HCT116 (cell line): ENCODE measurements around the gene RAD21L1. TPM values are rescaled to one million over a fixed set of nuclear protein-coding genes. Genes with fewer than 3 reads are reported as not detected.

Experiments used
- ATAC-seq: fragments of 200-7000 bp; cut with Tn5 transposase; 2 replicates; pipeline ENCODE4 v1.9.1; 2020; ENCODE audit warnings: mild to moderate bottlenecking, moderate library complexity
- BruUV-seq: library from RNA; stranded (reverse); fragments of 400-500 nt; replicated peaks from 2 replicates; lab custom pipeline; 2021; lab: Mats Ljungman, UMichigan
- CTCF ChIA-PET: fragments of 300-600 bp; sonication (Branson Sonifier 250); formaldehyde crosslinking; loops from one replicate; lab custom pipeline; 2021; ENCODE audit warnings: antibody characterized with exemption; lab: Charles Lee
- POLR2A ChIA-PET: fragments of 300-600, 350-600 bp; sonication (Branson Sonifier 250); formaldehyde crosslinking; loops from one replicate; lab custom pipeline; 2021; ENCODE audit warnings: antibody characterized with exemption; lab: Charles Lee
- RAD21 ChIA-PET, 2 experiments: fragments of 300-600 bp; sonication (Branson Sonifier 250); formaldehyde crosslinking; loops; one replicate each; lab custom pipeline; 2023; ENCODE audit warnings: low total read pairs in 2 of 2; ENCODE audit not compliant: uncharacterized antibody in 2 of 2, unreplicated experiment in 2 of 2, low non-redundant PET in 1 of 2; lab: Charles Lee
- DNase-seq: peaks from one replicate; pipeline ENCODE4 v3.0.0-alpha.2; 2010; ENCODE audit warnings: low read depth, low spot score
- H2AFZ ChIP-seq: fragments of 200-600 bp; shearing (Covaris generic), sonication (generic); 2 replicates; pipeline ENCODE4 v1.6.1; 2017; ENCODE audit warnings: low read depth, mixed run types, mixed read lengths, antibody characterized with exemption, low read length; ENCODE audit not compliant: poor library complexity, severe bottlenecking
- H3K27ac ChIP-seq: 2 replicates; pipeline ENCODE4 v1.5.1; 2012; ENCODE audit warnings: low read depth, low read length
- H3K27me3 ChIP-seq: fragments of 200-600 bp; sonication (generic); 2 replicates; pipeline ENCODE4 v1.6.1; 2016; ENCODE audit warnings: mixed run types, low read length, mixed read lengths; ENCODE audit not compliant: insufficient read depth
- H3K36me3 ChIP-seq, 2 experiments: fragments of 200-500 bp in 1 of 2; fragments of 200-600 bp in 1 of 2; sonication (Bioruptor generic) in 1 of 2; sonication (generic) in 1 of 2; 2 replicates each; pipeline versions ENCODE4 v1.5.1 to v1.6.1; 2014 to 2016; ENCODE audit warnings: low read length in 2 of 2, inconsistent platforms in 1 of 2, mixed read lengths in 1 of 2, mixed run types in 1 of 2; ENCODE audit not compliant: insufficient read depth in 2 of 2, control insufficient read depth in 1 of 2
- H3K4me1 ChIP-seq, 2 experiments: fragments of 200-600 bp in 1 of 2; sonication (generic) in 1 of 2; 2 replicates each; pipeline versions ENCODE4 v1.5.1 to v1.6.1; 2012 to 2017; ENCODE audit warnings: low read length in 2 of 2, inconsistent platforms in 1 of 2, mild to moderate bottlenecking in 1 of 2, mixed read lengths in 1 of 2, mixed run types in 1 of 2, moderate library complexity in 1 of 2; ENCODE audit not compliant: insufficient read depth in 2 of 2, control insufficient read depth in 1 of 2
- H3K4me2 ChIP-seq: fragments of 200-600 bp; sonication (generic); 2 replicates; pipeline ENCODE4 v1.6.1; 2017; ENCODE audit warnings: mixed run types, low read length, mixed read lengths
- H3K4me3 ChIP-seq, 2 experiments: fragments of 200-600 bp in 1 of 2; sonication (generic) in 1 of 2; replicated peaks in 1 of 2; 2 replicates each; pipeline ENCODE4 v1.5.1; 2011 to 2016; ENCODE audit warnings: low read length in 2 of 2, control low read depth in 1 of 2, low read depth in 1 of 2, mild to moderate bottlenecking in 1 of 2, mixed read lengths in 1 of 2, mixed run types in 1 of 2
- H3K79me2 ChIP-seq: fragments of 200-600 bp; sonication (generic); 2 replicates; pipeline ENCODE4 v1.6.1; 2017; ENCODE audit warnings: mild to moderate bottlenecking, mixed run types, low read length, moderate library complexity, mixed read lengths; ENCODE audit not compliant: insufficient read depth
- H3K9ac ChIP-seq: fragments of 200-600 bp; sonication (generic); 2 replicates; pipeline ENCODE4 v1.6.1; 2016; ENCODE audit warnings: low read length, mixed read lengths
- H3K9me2 ChIP-seq: fragments of 200-600 bp; sonication (generic), shearing (Covaris generic); 2 replicates; pipeline ENCODE4 v1.6.1; 2017; ENCODE audit warnings: mixed run types, mild to moderate bottlenecking, moderate library complexity; ENCODE audit not compliant: insufficient read depth
- H3K9me3 ChIP-seq, 2 experiments: fragments of 200-500 bp in 1 of 2; fragments of 200-600 bp in 1 of 2; sonication (Bioruptor generic) in 1 of 2; sonication (generic) in 1 of 2; 2 replicates each; pipeline ENCODE4 v1.6.1; 2014 to 2017; ENCODE audit warnings: low read length in 2 of 2, mixed read lengths in 2 of 2, inconsistent platforms in 1 of 2, low read depth in 1 of 2, mild to moderate bottlenecking in 1 of 2, mixed run types in 1 of 2, moderate library complexity in 1 of 2; ENCODE audit not compliant: control insufficient read depth in 1 of 2, insufficient read depth in 1 of 2
- H4K20me1 ChIP-seq: fragments of 200-600 bp; sonication (generic), shearing (Covaris generic); 2 replicates; pipeline ENCODE4 v1.6.1; 2017; ENCODE audit warnings: mixed run types, mild to moderate bottlenecking, moderate library complexity; ENCODE audit not compliant: insufficient read depth
- EGR1 ChIP-seq: IDR thresholded peaks from 2 replicates; pipeline ENCODE4 v1.6.1; 2012; ENCODE audit warnings: low read depth
- SIN3A ChIP-seq: IDR thresholded peaks from 2 replicates; pipeline ENCODE4 v1.6.1; 2012; ENCODE audit warnings: low read depth
- ZFX ChIP-seq: fragments of 450-650 bp; IDR thresholded peaks from 2 replicates; pipeline ENCODE4 v1.6.1; 2017
- ZNF274 ChIP-seq: fragments of 200-500 bp; sonication (Bioruptor generic); IDR thresholded peaks from 2 replicates; pipeline ENCODE4 v1.6.1; 2014; ENCODE audit warnings: mild to moderate bottlenecking, low read depth, low read length, inconsistent platforms
- intact Hi-C: fragments of 100-400 bp; cut with micrococcal nuclease; formaldehyde crosslinking; loops from 2 replicates; pipeline ENCODE4 v1.10.0; 2022
- total RNA-seq: library from RNA; stranded (reverse); gene quantifications from one replicate; pipeline ENCODE4 v1.2.1, GENCODE V29; 2021; ENCODE audit not compliant: unreplicated experiment
- TF ChIP-seq, protein P1 (sequence below): IDR thresholded peaks from 2 replicates; pipeline ENCODE4 v1.6.1; 2012; ENCODE audit warnings: low read depth
- TF ChIP-seq, protein P2 (sequence below): IDR thresholded peaks from 2 replicates; pipeline ENCODE4 v1.6.1; 2012

Gene RAD21L1
- total RNA-seq, 1 experiment from 2014 or later: 0.17 TPM

DNA sequence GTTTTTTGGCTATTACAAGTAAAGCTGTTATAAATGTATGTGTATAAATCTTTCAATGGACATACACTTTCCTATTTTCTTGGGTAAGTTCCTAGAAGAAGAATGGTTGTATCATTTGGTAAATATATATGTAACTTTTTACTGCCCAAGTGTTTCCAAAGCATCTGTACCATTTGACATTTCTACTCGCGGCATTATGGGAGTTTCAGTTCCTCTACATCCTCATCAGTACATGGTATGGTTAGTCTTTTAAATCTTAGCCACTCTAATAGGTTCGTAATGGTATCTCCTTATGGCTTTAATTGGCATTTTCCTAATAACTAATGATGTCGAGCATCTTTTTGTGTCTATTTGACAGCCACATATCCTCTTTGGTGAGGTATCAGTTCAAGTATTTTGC lies 53.1 kb downstream of the RAD21L1 start:
- DNase-seq: no peak
- Histone ChIP-seq H4K20me1 (no peaks in the 10 kb centered on the region), H3K27ac (no peak overlapping the region), H2AFZ (no peak overlapping the region), H3K79me2 (no peaks in the 10 kb centered on the region), H3K4me2 (no peak overlapping the region), H3K27me3 (no peaks in the 10 kb centered on the region), H3K9me3 (no peaks in the 10 kb centered on the region), H3K9ac (no peak overlapping the region), H3K36me3 (no peaks in the 10 kb centered on the region), H3K4me3 (no peak overlapping the region), H3K9me2 (no peaks in the 10 kb centered on the region), H3K4me1 (peaks cover 0 to 7% of the 10 kb centered on the region in 2 experiments; a peak in 1 of 4 replicates)
- BruUV-seq: no TSS peak
- intact Hi-C loops: no loop called here
- ChIA-PET RAD21 (no interaction called here), POLR2A (no interaction called here), CTCF (interaction anchor here (0.9 kb wide), 1 partner anchor 20 kb away, joined by 3 read pairs; no protein-coding TSS in a partner anchor)
- TF ChIP-seq, protein P1, sequence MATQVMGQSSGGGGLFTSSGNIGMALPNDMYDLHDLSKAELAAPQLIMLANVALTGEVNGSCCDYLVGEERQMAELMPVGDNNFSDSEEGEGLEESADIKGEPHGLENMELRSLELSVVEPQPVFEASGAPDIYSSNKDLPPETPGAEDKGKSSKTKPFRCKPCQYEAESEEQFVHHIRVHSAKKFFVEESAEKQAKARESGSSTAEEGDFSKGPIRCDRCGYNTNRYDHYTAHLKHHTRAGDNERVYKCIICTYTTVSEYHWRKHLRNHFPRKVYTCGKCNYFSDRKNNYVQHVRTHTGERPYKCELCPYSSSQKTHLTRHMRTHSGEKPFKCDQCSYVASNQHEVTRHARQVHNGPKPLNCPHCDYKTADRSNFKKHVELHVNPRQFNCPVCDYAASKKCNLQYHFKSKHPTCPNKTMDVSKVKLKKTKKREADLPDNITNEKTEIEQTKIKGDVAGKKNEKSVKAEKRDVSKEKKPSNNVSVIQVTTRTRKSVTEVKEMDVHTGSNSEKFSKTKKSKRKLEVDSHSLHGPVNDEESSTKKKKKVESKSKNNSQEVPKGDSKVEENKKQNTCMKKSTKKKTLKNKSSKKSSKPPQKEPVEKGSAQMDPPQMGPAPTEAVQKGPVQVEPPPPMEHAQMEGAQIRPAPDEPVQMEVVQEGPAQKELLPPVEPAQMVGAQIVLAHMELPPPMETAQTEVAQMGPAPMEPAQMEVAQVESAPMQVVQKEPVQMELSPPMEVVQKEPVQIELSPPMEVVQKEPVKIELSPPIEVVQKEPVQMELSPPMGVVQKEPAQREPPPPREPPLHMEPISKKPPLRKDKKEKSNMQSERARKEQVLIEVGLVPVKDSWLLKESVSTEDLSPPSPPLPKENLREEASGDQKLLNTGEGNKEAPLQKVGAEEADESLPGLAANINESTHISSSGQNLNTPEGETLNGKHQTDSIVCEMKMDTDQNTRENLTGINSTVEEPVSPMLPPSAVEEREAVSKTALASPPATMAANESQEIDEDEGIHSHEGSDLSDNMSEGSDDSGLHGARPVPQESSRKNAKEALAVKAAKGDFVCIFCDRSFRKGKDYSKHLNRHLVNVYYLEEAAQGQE: no peak
- no peak for TF ChIP-seq EGR1
- no peak for TF ChIP-seq ZFX
- TF ChIP-seq SIN3A: no peak
- no peak for TF ChIP-seq ZNF274
- TF ChIP-seq, protein P2, sequence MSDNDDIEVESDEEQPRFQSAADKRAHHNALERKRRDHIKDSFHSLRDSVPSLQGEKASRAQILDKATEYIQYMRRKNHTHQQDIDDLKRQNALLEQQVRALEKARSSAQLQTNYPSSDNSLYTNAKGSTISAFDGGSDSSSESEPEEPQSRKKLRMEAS: no peak
- no peak for ATAC-seq
